DND-41 (cell line): ENCODE results near the gene URB1.

Source experiments
- ATAC-seq: fragments of 200-7000 bp; cut with Tn5 transposase; 3 replicates; pipeline ENCODE4 v1.9.1; 2021; ENCODE audit warnings: low read depth; ENCODE audit not compliant: insufficient read depth
- DNase-seq: peaks from one replicate; pipeline ENCODE4 v3.0.0-alpha.2; 2020
- H2AFZ ChIP-seq: 2 replicates; pipeline ENCODE4 v1.6.0; 2012; ENCODE audit warnings: low read depth, low read length
- H3K27ac ChIP-seq: 2 replicates; pipeline ENCODE4 v1.5.1; 2012; ENCODE audit warnings: low read length, inconsistent platforms
- H3K27me3 ChIP-seq: fragments of 200-600 bp; sonication (generic); 2 replicates; pipeline ENCODE4 v1.6.0; 2012; ENCODE audit warnings: low read length, mild to moderate bottlenecking, inconsistent platforms; ENCODE audit not compliant: insufficient read depth, poor library complexity
- H3K36me3 ChIP-seq: 2 replicates; pipeline ENCODE4 v1.5.1; 2012; ENCODE audit warnings: low read length, inconsistent platforms; ENCODE audit not compliant: insufficient read depth
- H3K4me1 ChIP-seq: 2 replicates; pipeline ENCODE4 v1.5.1; 2012; ENCODE audit warnings: mild to moderate bottlenecking, low read length; ENCODE audit not compliant: insufficient read depth
- H3K4me2 ChIP-seq: 2 replicates; pipeline ENCODE4 v1.6.0; 2012; ENCODE audit warnings: mild to moderate bottlenecking, moderate library complexity, low read length, inconsistent platforms; ENCODE audit not compliant: insufficient read depth
- H3K4me3 ChIP-seq, 2 experiments: fragments of 200-600 bp in 1 of 2; shearing (Covaris generic) in 1 of 2; 2 replicates each; pipeline ENCODE4 v1.5.1; 2012 to 2016; ENCODE audit warnings: inconsistent platforms in 2 of 2, low read length in 2 of 2, mild to moderate bottlenecking in 2 of 2, low read depth in 1 of 2, moderate library complexity in 1 of 2
- H3K79me2 ChIP-seq: 2 replicates; pipeline ENCODE4 v1.6.0; 2012; ENCODE audit warnings: low read length, inconsistent platforms; ENCODE audit not compliant: insufficient read depth
- H3K9ac ChIP-seq: 2 replicates; pipeline ENCODE4 v1.6.0; 2012; ENCODE audit warnings: low read depth, mild to moderate bottlenecking, inconsistent platforms, low read length, moderate library complexity
- H3K9me3 ChIP-seq: 2 replicates; pipeline ENCODE4 v1.5.1; 2012; ENCODE audit warnings: low read length, moderate library complexity, mild to moderate bottlenecking, inconsistent platforms; ENCODE audit not compliant: insufficient read depth, severe bottlenecking
- H4K20me1 ChIP-seq: 2 replicates; pipeline ENCODE4 v1.6.0; 2012; ENCODE audit warnings: low read length; ENCODE audit not compliant: insufficient read depth
- EZH2 ChIP-seq: IDR thresholded peaks from 3 replicates; pipeline ENCODE4 v1.6.1; 2012; ENCODE audit warnings: borderline replicate concordance, low read depth, mild to moderate bottlenecking, moderate library complexity, low read length, inconsistent platforms; ENCODE audit not compliant: severe bottlenecking
- TF ChIP-seq, protein P1 (sequence below): IDR thresholded peaks from 2 replicates; pipeline ENCODE4 v1.5.1; 2012; ENCODE audit warnings: borderline replicate concordance, low read length, moderate library complexity, mild to moderate bottlenecking; ENCODE audit not compliant: poor library complexity, severe bottlenecking; ENCODE audit errors: extremely low read depth

URB1 gene

DNA sequence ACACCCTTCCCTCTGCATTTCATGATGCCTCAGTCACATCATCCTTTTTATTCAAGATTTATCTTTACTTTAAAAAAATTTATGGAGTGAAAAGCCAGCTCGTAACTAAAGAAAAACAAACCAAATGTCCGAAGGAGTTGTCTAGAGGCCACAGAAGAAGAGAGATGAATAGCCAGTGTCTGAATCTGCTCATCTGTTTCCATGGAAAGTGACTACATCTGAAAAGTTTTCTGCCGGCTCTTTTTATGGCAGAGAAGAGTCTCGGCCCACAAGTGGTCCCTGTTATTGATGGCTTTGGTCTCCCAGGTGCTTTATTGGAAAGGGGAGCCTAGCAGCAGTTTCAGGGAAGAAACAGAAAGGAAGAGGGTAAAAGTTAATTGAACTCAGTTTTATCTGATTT is 25.3 kb upstream of the URB1 start:
- Histone ChIP-seq H3K79me2 (no peaks in the 10 kb centered on the region), H3K4me2 (no peak overlapping the region), H3K9me3 (peaks cover 2% of the 10 kb centered on the region), H3K4me1 (no peaks in the 10 kb centered on the region), H3K9ac (no peak overlapping the region), H4K20me1 (no peaks in the 10 kb centered on the region), H3K36me3 (no peaks in the 10 kb centered on the region), H3K27me3 (no peaks in the 10 kb centered on the region), H3K27ac (no peak overlapping the region), H2AFZ (no peak overlapping the region), H3K4me3 (no peak overlapping the region)
- no peak for ATAC-seq
- TF ChIP-seq, protein P1, sequence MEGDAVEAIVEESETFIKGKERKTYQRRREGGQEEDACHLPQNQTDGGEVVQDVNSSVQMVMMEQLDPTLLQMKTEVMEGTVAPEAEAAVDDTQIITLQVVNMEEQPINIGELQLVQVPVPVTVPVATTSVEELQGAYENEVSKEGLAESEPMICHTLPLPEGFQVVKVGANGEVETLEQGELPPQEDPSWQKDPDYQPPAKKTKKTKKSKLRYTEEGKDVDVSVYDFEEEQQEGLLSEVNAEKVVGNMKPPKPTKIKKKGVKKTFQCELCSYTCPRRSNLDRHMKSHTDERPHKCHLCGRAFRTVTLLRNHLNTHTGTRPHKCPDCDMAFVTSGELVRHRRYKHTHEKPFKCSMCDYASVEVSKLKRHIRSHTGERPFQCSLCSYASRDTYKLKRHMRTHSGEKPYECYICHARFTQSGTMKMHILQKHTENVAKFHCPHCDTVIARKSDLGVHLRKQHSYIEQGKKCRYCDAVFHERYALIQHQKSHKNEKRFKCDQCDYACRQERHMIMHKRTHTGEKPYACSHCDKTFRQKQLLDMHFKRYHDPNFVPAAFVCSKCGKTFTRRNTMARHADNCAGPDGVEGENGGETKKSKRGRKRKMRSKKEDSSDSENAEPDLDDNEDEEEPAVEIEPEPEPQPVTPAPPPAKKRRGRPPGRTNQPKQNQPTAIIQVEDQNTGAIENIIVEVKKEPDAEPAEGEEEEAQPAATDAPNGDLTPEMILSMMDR: no peak
- no peak for TF ChIP-seq EZH2
- no peak for DNase-seq

DNA sequence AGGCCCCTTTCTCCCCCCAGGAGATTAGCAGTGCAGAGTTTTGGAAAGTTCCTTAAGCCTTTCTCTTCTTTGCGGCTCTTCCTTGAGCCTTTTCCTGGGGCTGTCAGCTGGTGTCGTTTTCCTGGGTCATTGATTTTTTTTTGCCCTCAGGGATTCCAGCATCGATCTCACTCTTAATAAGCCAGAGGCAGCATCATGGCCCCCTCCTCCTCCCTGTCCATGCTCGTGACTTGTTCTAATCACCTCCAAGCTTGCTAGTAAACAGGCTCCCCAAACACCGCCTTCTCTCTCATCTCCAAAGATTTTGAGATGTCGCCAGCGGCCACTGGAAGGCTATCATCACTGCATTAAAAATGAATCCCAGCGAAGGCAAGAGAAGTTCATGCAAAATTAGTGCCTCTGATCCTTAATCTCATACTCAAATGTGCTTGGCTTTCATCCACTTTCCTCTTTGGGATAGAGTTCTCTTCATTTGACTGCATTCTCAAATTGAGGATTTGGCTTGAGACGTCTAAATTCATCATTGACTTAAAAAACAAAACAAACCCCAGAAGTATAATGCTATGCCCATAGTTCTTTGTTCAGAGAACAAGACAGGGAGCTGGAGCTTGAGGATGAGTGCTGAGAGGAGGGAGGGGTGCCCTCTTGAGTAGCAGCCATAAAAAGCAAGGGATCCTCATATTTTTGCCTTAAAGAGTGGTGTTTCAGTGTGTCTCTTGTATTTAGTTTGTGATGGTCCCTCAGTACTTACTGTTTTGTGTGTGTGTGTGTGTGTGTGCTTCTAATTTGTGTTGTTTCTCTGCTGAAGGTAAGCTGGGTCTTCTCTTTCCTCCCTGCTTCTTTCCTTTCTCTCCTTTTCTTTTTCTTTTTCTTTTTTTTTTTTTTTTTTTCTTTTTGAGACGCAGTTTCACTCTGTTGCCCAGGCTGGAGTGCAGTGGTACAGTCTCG is 22.9 kb upstream of the URB1 start:
- TF ChIP-seq EZH2: no peak
- TF ChIP-seq, protein P1: no peak
- Histone ChIP-seq H3K4me2 (no peak overlapping the region), H3K79me2 (no peaks in the 10 kb centered on the region), H3K27ac (no peak overlapping the region), H3K27me3 (no peaks in the 10 kb centered on the region), H3K4me3 (no peak overlapping the region), H3K4me1 (no peaks in the 10 kb centered on the region), H3K9ac (no peak overlapping the region), H3K9me3 (no peaks in the 10 kb centered on the region), H4K20me1 (no peaks in the 10 kb centered on the region), H2AFZ (no peak overlapping the region), H3K36me3 (no peaks in the 10 kb centered on the region)
- DNase-seq: no peak
- no peak for ATAC-seq

DNA sequence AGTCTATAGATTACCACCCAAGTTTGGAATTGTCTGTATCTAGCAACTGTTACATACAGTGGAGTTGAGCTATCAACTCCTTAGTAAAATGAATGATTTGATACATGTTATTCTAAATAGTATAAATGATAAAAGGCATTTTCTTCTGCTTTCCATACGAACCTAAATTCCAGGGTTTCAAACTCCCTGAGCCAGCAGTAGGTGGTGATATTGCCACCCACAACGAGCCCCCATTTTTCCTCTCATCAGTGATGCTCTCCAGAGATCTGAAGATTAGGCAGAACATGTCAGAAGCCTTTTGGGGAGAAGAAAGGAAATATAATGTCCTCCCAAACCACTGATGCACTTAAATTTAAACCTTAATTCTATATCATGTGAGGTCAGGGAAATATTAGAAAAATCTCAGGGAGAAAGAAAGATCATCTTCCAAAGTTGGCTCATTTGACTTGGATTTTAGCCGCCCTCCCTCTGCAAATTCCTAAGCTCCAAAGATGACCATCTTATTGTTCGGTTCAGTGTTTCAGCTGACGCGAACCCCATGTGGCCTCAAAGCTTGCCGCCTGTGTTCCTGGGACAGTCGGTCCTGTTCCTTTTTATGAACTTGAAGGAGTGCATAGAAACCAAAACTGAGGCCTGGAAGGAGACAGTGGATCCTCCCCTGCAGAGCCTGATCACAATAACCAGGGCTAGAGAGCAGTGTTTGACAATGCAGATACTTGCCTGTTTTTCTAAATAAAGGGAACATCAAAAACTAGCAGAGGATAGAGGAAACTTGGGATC is 22.0 kb upstream of the URB1 start:
- H4K20me1 ChIP-seq: no peaks in the 10 kb centered on the region
- no peak overlapping the region for H2AFZ ChIP-seq
- no peaks in the 10 kb centered on the region for H3K36me3 ChIP-seq
- no peaks in the 10 kb centered on the region for H3K9me3 ChIP-seq
- H3K4me1 ChIP-seq: no peaks in the 10 kb centered on the region
- TF ChIP-seq EZH2: no peak
- TF ChIP-seq, protein P1: peak; percentile 44
- H3K4me3 ChIP-seq: no peak overlapping the region
- DNase-seq (no peak), ATAC-seq (no peak)
- H3K27ac ChIP-seq: no peak overlapping the region
- no peak overlapping the region for H3K4me2 ChIP-seq
- peaks cover 5% of the 10 kb centered on the region for H3K27me3 ChIP-seq
- H3K79me2 ChIP-seq: no peaks in the 10 kb centered on the region
- no peak overlapping the region for H3K9ac ChIP-seq
